Measurements from ENCODE around the gene PRR19.

PRR19 gene

GRCh38 chr19:42277821-42278451 is 24.0 kb upstream of the PRR19 start:
- H3K79me2 ChIP-seq (ENCODE audit: insufficient read depth, low read length): no peaks in the 10 kb centered on the region
- H3K4me3 ChIP-seq (ENCODE audit: low read depth, low read length, poor library complexity, severe bottlenecking): no peak overlapping the region
- H3K9ac ChIP-seq (ENCODE audit: low read length): no peak overlapping the region; the same call in 1 of the 2 replicates
- peaks cover 8% of the 10 kb centered on the region; the same call in 1 of the 2 replicates for H3F3A ChIP-seq (ENCODE audit: insufficient read depth, low read length)
- no peak overlapping the region for H2AFZ ChIP-seq (ENCODE audit: low read length)
- TF ChIP-seq CTCF (IDR thresholded peaks at IDR 0.05; ENCODE audit: low read length) (no peak), EZH2 (IDR thresholded peaks at IDR 0.05; ENCODE audit: borderline replicate concordance, low read length) (no peak)
- H3K27ac ChIP-seq (ENCODE audit: low read depth, low read length, poor library complexity, severe bottlenecking): no peak overlapping the region
- no peaks in the 10 kb centered on the region for H3K27me3 ChIP-seq (ENCODE audit: insufficient read depth, low read length)
- no peak overlapping the region for H3K4me2 ChIP-seq (ENCODE audit: low read length)
- no peaks in the 10 kb centered on the region for H3K9me2 ChIP-seq (ENCODE audit: low read depth, low read length)
- peaks cover 33% of the 10 kb centered on the region for H3K4me1 ChIP-seq (ENCODE audit: insufficient read depth, low read length, severe bottlenecking)
- H4K20me1 ChIP-seq (ENCODE audit: insufficient read depth, low read length): no peaks in the 10 kb centered on the region
- no peaks in the 10 kb centered on the region for H3K9me3 ChIP-seq (ENCODE audit: low read length)
- H3K36me3 ChIP-seq (ENCODE audit: insufficient read depth, low read length): peaks cover 4% of the 10 kb centered on the region; the same call in 1 of the 2 replicates

- Histone ChIP-seq H3K4me1 (ENCODE audit: insufficient read depth, low read length, severe bottlenecking) (peaks cover 39% of the 10 kb centered on the region), H3K9ac (ENCODE audit: low read length) (no peak overlapping the region; the same call in 1 of the 2 replicates), H3K9me2 (ENCODE audit: low read depth, low read length) (no peaks in the 10 kb centered on the region), H3K27me3 (ENCODE audit: insufficient read depth, low read length) (no peaks in the 10 kb centered on the region), H3K9me3 (ENCODE audit: low read length) (no peaks in the 10 kb centered on the region), H3K4me2 (ENCODE audit: low read length) (peak overlapping the region; percentile 71; the same call in 1 of the 2 replicates), H3K4me3 (ENCODE audit: low read depth, low read length, poor library complexity, severe bottlenecking) (no peak overlapping the region), H3K36me3 (ENCODE audit: insufficient read depth, low read length) (peaks cover 4% of the 10 kb centered on the region; the same call in 1 of the 2 replicates), H2AFZ (ENCODE audit: low read length) (no peak overlapping the region), H3F3A (ENCODE audit: insufficient read depth, low read length) (peaks cover 12% of the 10 kb centered on the region; the same call in 1 of the 2 replicates), H3K27ac (ENCODE audit: low read depth, low read length, poor library complexity, severe bottlenecking) (no peak overlapping the region), H4K20me1 (ENCODE audit: insufficient read depth, low read length) (no peaks in the 10 kb centered on the region), H3K79me2 (ENCODE audit: insufficient read depth, low read length) (no peaks in the 10 kb centered on the region)
- TF ChIP-seq EZH2 (IDR thresholded peaks at IDR 0.05; ENCODE audit: borderline replicate concordance, low read length): no peak
Measured at GRCh38 chr19:42278452-42279154, 23.3 kb upstream of the PRR19 start.

- H3K9ac ChIP-seq (ENCODE audit: low read length): peak overlapping the region; percentile 88
- H3K79me2 ChIP-seq (ENCODE audit: insufficient read depth, low read length): no peaks in the 10 kb centered on the region
- no peaks in the 10 kb centered on the region for H3K9me2 ChIP-seq (ENCODE audit: low read depth, low read length)
- H3K36me3 ChIP-seq (ENCODE audit: insufficient read depth, low read length): peaks cover 3% of the 10 kb centered on the region; the same call in 1 of the 2 replicates
- H3K27ac ChIP-seq (ENCODE audit: low read depth, low read length, poor library complexity, severe bottlenecking): peak overlapping the region; percentile 92
- peak overlapping the region; percentile 73 for H3K4me3 ChIP-seq (ENCODE audit: low read depth, low read length, poor library complexity, severe bottlenecking)
- peaks cover 12% of the 10 kb centered on the region; the same call in 1 of the 2 replicates for H3F3A ChIP-seq (ENCODE audit: insufficient read depth, low read length)
- peaks cover 39% of the 10 kb centered on the region for H3K4me1 ChIP-seq (ENCODE audit: insufficient read depth, low read length, severe bottlenecking)
- no peaks in the 10 kb centered on the region for H3K9me3 ChIP-seq (ENCODE audit: low read length)
- TF ChIP-seq EZH2 (IDR thresholded peaks at IDR 0.05; ENCODE audit: borderline replicate concordance, low read length) (no peak), CTCF (IDR thresholded peaks at IDR 0.05; ENCODE audit: low read length) (no peak)
- H3K27me3 ChIP-seq (ENCODE audit: insufficient read depth, low read length): no peaks in the 10 kb centered on the region
- H3K4me2 ChIP-seq (ENCODE audit: low read length): peak overlapping the region; percentile 71
- H4K20me1 ChIP-seq (ENCODE audit: insufficient read depth, low read length): no peaks in the 10 kb centered on the region
- no peak overlapping the region for H2AFZ ChIP-seq (ENCODE audit: low read length)
Measured at GRCh38 chr19:42279155-42279901, 22.6 kb upstream of the PRR19 start.
